GM19025 (cell line): ENCODE measurements around the gene WDR48.

Experiments used
- ATAC-seq: cut with Tn5 transposase; IDR thresholded peaks from one replicate; pipeline ENCODE4 v1.9.1; 2021; ENCODE audit warnings: mild to moderate bottlenecking, low read depth, moderate library complexity; ENCODE audit not compliant: unreplicated experiment

Gene WDR48

GRCh38 chr3:39115870-39116269, 64.1 kb downstream of the WDR48 start:
- no peak for ATAC-seq

- no peak for ATAC-seq
Observed at GRCh38 chr3:39118079-39118478, 66.3 kb downstream of the WDR48 start.

GRCh38 chr3:39118931-39119660, 67.3 kb downstream of the WDR48 start:
- no peak for ATAC-seq

- ATAC-seq: no peak
Observed at GRCh38 chr3:39121621-39122020, 69.8 kb downstream of the WDR48 start.

- ATAC-seq: no peak
Observed at GRCh38 chr3:39122813-39123212, 71.0 kb downstream of the WDR48 start.

GRCh38 chr3:39124876-39125840, 73.3 kb downstream of the WDR48 start:
- ATAC-seq: no peak

- ATAC-seq: no peak
Observed at GRCh38 chr3:39125841-39126500, 74.2 kb downstream of the WDR48 start.

- no peak for ATAC-seq
Observed at GRCh38 chr3:39126532-39127071, 74.8 kb downstream of the WDR48 start.

- no peak for ATAC-seq
Observed at GRCh38 chr3:39127269-39127907, 75.6 kb downstream of the WDR48 start.

GRCh38 chr3:39127908-39128304, 76.1 kb downstream of the WDR48 start:
- ATAC-seq: no peak

GRCh38 chr3:39128951-39129350, 77.1 kb downstream of the WDR48 start:
- no peak for ATAC-seq

GRCh38 chr3:39130026-39130425, 78.2 kb downstream of the WDR48 start:
- ATAC-seq: no peak

- no peak for ATAC-seq
Observed at GRCh38 chr3:39130693-39131265, 79.0 kb downstream of the WDR48 start.

GRCh38 chr3:39132096-39133092, 80.6 kb downstream of the WDR48 start:
- ATAC-seq: no peak

GRCh38 chr3:39133093-39133490, 81.3 kb downstream of the WDR48 start:
- ATAC-seq: no peak

- ATAC-seq: no peak
Observed at GRCh38 chr3:39133822-39134221, 82.0 kb downstream of the WDR48 start.

GRCh38 chr3:39134305-39134704, 82.5 kb downstream of the WDR48 start:
- ATAC-seq: no peak

GRCh38 chr3:39135170-39135805, 83.5 kb downstream of the WDR48 start:
- no peak for ATAC-seq
